Measurements from ENCODE around the gene PDE7B. TPM values are rescaled to one million over a fixed set of nuclear protein-coding genes. Genes with fewer than 3 reads are reported as not detected.
A peak's percentile ranks its signal among the peaks of the same experiment; 100 is the strongest.

The PDE7B gene
- total RNA-seq, 8 experiments from 2014 or later, result 0.08 to 60.7 (median 1.1) TPM

DNA sequence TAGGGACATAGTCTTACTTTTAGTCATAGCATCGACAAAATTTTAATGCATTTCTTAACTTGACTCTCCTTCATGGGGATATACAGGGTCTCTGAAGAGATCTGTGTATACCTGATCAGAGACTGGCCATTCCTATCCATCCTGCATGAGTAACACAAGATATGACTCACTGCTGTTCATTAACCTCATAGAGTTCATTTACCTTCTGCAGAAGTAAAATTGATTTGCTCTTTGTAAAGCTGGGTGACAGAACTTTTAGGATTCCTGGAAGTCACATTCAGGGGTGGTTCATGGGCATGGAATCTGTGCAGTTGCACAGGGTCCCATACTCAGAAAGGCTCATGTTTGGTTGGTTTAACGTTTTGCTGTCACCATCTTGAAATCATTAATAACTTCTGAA lies 53.2 kb downstream of the PDE7B start:
- WGBS, 10 experiments, result 20 to 95% (median 64%) methylated on average over 1 to 2 of the region's 2 CpGs; no CpG with 5 or more reads in 2 of the 10 experiments
- Histone ChIP-seq H3K4me1 (replicated peaks in 1 of 2) (peaks cover 0 to 3% of the 10 kb centered on the region in 2 donors), H3K27ac (no peak overlapping the region), H3K4me3 (no peak overlapping the region)
- peak in 3 of 8 experiments; percentile 28 to 69 (median 51) for ATAC-seq (replicated peaks in 6 of 8)
- in situ Hi-C loops (cut with MboI; ENCODE audit: low pct_unique_long_range_greater_than_20kb in 2 of 9, low sequenced_read_pairs in 9 of 9, unreplicated experiment in 9 of 9), result no loop called here

DNA sequence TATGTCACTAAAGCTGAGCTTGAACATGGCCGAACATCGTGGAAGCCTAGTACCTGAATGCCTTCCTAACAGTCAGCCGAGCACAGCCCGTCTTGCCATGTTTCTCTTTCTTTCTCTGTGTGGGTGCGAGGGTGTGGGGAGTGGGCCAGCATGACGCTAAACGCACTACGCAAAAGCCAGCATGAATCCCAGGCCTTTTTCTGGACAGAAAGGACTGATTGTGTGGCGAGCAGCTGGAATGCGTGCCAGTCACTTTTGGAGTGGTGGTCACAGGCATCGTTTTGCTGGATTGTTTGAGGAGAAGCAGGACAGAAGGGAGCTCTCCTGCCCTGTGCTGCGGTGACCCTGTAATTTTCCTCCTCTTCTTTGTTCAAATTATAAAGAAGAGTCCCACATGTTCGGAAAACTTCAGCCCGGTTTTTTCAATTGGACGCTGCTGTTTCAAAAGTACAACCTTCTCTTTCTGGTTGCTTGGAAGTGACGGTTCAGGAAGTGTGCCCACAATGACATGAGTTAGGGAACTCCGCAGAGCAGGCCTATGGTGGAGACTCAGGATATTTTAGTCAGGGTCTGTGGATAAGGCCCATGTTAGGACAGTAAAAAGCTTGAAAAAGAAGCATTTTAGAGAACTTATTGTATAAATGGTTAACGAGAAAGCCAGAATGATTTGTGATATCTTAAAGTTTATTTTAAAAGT lies 54.3 kb downstream of the PDE7B start:
- H3K4me1 ChIP-seq (replicated peaks in 1 of 2), result peaks cover 0 to 3% of the 10 kb centered on the region in 2 donors
- H3K27ac ChIP-seq, result no peak overlapping the region
- in situ Hi-C loops (cut with MboI; ENCODE audit: low pct_unique_long_range_greater_than_20kb in 2 of 9, low sequenced_read_pairs in 9 of 9, unreplicated experiment in 9 of 9), result no loop called here
- no peak overlapping the region for H3K4me3 ChIP-seq
- no peak for ATAC-seq (replicated peaks in 6 of 8)
- 82 to 100% (median 95%) methylated on average over 1 to 15 of the region's 18 CpGs for WGBS, 10 experiments

DNA sequence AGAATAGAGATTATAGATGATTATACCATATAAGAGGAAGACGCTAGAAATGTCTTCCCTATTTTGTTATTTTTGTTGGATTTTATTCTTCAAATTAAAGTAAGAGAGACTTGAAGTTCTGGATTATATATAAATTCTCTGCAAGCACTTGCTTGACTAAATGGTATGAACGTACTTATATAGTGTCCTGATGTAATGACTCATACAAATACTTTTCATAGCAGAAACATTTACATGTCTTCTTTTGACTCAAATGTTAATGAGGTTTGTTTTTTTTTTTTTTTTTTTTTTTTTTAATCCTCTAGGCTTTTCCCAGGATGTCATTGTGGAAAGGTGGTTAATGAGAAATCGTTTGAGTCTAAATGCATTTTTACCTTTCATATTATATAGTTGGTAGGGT lies 55.0 kb downstream of the PDE7B start:
- ATAC-seq (replicated peaks in 6 of 8), result peak in 3 of 8 experiments; percentile 34 to 67 (median 39)
- in situ Hi-C loops (cut with MboI; ENCODE audit: low pct_unique_long_range_greater_than_20kb in 2 of 9, low sequenced_read_pairs in 9 of 9, unreplicated experiment in 9 of 9), result no loop called here

DNA sequence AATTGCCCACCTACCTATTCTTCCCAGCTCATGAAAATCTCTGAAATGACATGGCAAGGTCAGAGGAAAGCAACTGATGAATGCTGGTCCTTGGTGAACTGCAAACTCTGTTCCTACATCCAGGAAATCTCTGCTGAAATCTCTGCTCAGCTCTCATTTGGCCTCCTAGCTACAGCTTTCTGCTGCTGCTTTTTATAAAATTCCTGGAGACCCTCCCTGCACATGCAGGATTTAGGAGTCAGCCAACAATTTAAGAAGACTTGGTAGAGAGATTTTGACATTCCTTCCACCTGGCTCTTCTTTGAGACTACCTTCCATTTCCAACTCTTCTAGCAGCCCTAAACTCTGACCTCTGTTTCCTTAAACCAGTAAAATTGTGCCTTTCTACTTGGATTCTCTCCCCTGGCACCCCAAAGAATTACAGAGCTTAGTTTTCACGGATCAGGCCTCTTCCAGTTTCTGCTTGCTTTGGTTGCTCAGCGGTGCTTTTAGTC lies 55.5 kb downstream of the PDE7B start:
- in situ Hi-C loops (cut with MboI; ENCODE audit: low pct_unique_long_range_greater_than_20kb in 2 of 9, low sequenced_read_pairs in 9 of 9, unreplicated experiment in 9 of 9), result no loop called here

More for the DNA sequence above, 55.0 kb downstream of the PDE7B start:
- peaks cover 0 to 3% of the 10 kb centered on the region in 2 donors for H3K4me1 ChIP-seq (replicated peaks in 1 of 2)
- WGBS, 10 experiments, result 36 to 94% (median 82%) methylated on average over 2 to 3 of the region's 3 CpGs
- H3K27ac ChIP-seq, result no peak overlapping the region
- H3K4me3 ChIP-seq, result no peak overlapping the region

DNA sequence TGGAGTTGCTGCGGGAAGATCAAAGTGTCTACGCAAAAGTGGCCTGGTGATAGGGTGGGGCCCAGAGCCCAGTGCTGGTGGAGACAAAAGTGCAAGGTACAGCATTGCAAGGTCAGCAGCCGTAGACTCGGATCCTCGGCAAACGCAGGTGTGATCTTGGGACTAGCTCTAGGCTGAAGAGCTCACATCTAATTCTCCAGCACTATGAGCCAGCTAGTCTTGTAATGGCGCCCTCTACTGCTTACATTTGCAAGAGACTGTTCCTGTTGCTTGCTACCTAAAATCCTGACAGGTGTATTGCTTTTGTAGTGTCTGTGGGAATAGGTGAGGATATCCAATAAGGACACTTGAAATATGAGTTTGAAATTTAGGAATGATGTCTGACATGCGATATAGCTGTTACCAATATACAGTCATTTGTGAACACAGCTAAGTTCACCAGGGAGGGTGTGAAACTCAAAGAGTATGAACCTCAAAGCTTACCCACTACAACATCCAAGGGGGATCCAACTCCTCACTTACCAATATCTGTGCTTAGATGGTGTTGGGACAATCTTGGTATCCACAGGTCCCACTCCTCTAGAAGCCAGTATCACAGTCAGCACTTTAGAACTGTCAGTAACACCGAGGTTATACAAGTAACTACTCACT lies 58.4 kb downstream of the PDE7B start:
- peak in 2 of 8 experiments; percentile 37 to 51 for ATAC-seq (replicated peaks in 6 of 8)
- H3K27ac ChIP-seq, result no peak overlapping the region
- WGBS, 10 experiments, result 60 to 100% (median 86%) methylated on average over 1 to 8 of the region's 9 CpGs; no CpG with 5 or more reads in 1 of the 10 experiments
- no peak overlapping the region for H3K4me3 ChIP-seq
- in situ Hi-C loops (cut with MboI; ENCODE audit: low pct_unique_long_range_greater_than_20kb in 2 of 9, low sequenced_read_pairs in 9 of 9, unreplicated experiment in 9 of 9), result no loop called here
- H3K4me1 ChIP-seq (replicated peaks in 1 of 2), result no peaks in the 10 kb centered on the region

More for the DNA sequence above, 55.5 kb downstream of the PDE7B start:
- 73 to 100% (median 80%) methylated on average over 1 to 2 of the region's 2 CpGs; no CpG with 5 or more reads in 1 of the 10 experiments for WGBS, 10 experiments
- Histone ChIP-seq H3K27ac (no peak overlapping the region), H3K4me3 (no peak overlapping the region), H3K4me1 (replicated peaks in 1 of 2) (peaks cover 0 to 3% of the 10 kb centered on the region in 2 donors)
- peak in 1 of 8 experiments; percentile 29 for ATAC-seq (replicated peaks in 6 of 8)

DNA sequence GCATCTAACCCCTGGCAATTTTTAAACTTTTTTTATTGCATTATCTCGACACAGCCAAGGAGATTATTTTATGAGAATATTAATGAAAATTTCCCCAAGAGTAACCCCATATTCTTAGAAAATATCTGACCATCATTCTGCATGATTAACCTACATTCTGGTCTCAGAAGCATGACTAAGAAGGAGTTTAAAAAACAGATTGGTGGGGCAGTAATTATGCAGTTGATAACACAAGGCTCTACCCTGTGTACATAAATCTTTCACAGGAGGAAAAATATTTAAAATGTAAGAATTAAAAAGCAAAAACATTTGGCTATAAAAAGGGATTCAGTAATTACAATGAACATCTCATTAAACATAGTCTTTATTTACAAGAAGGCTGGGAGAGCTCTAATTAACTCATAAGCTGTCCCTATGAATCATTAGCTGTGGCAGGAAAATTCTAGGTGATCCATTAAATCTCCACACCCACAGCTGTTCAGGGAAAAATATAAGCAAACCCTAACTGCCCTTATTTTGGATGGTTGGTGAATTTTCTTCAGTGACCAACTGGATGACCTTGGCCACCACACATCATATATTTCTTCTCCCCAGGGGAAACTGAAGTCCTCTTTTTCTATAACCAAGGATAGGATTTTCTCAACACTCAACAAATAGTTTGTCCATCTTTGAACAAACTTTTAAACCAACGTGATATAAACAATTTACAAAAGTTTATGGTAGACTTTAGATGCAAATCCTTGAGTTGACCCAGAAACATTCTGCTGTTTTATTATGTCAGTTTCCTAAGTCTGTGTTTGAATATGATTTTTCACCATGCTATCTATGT lies 59.5 kb downstream of the PDE7B start:
- in situ Hi-C loops (cut with MboI; ENCODE audit: low pct_unique_long_range_greater_than_20kb in 2 of 9, low sequenced_read_pairs in 9 of 9, unreplicated experiment in 9 of 9), result no loop called here
- no peak overlapping the region for H3K27ac ChIP-seq
- no peaks in the 10 kb centered on the region for H3K4me1 ChIP-seq (replicated peaks in 1 of 2)
- H3K4me3 ChIP-seq, result no peak overlapping the region
- 17 to 100% (median 59%) methylated on average over 1 to 2 of the region's 2 CpGs for whole genome bisulfite sequencing, 10 experiments
- ATAC-seq (replicated peaks in 6 of 8), result peak in 3 of 8 experiments; percentile 33 to 88 (median 69)

DNA sequence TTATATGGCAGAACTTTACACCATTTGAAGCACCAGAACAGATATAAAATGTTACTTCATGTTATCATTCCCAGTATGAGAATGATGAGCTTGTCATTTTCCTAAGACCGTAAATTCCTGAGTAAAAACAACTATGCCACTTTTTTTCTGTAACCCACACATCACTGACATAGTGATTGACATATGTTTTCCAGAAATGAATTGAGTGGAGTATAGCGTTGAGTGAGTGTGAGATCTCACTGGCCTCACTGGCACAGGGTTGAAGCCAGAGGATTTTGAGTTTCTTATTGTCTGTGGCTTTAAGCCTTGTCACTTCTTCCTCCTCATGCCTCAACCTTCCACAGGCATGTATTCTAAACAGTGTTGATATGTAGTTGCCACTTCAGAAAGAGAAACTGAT lies 62.3 kb downstream of the PDE7B start:
- Histone ChIP-seq H3K27ac (no peak overlapping the region), H3K4me1 (replicated peaks in 1 of 2) (no peaks in the 10 kb centered on the region), H3K4me3 (no peak overlapping the region)
- in situ Hi-C loops (cut with MboI; ENCODE audit: low pct_unique_long_range_greater_than_20kb in 2 of 9, low sequenced_read_pairs in 9 of 9, unreplicated experiment in 9 of 9), result no loop called here
- ATAC-seq (replicated peaks in 6 of 8), result no peak
- WGBS, 10 experiments, result 50 to 100% (median 97%) methylated on average over 1 to 2 of the region's 2 CpGs; no CpG with 5 or more reads in 1 of the 10 experiments

DNA sequence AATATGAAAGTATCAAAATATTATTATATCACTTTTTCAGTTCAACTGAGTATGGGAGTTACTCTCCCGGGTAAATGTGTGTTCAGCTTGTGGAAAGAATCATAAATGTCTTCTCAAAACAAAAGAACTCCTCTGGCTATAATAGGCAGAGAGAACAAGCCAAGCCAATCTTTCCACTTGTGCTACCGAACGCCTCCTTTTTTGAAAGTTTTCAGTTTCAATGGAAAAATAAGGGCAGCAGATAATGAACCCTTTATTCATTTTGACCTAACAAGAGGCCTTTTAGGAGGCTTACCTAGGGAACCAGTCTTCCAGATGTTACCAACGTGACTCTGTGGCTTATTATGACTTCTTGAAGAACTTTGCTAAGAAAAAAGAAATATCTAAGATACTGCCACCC lies 67.5 kb downstream of the PDE7B start:
- H3K27ac ChIP-seq, result no peak overlapping the region
- no peak for ATAC-seq (replicated peaks in 6 of 8)
- 64 to 100% (median 90%) methylated on average over 1 to 4 of the region's 4 CpGs; no CpG with 5 or more reads in 1 of the 10 experiments for WGBS, 10 experiments
- H3K4me3 ChIP-seq, result no peak overlapping the region
- peaks cover 0 to 5% of the 10 kb centered on the region in 2 donors for H3K4me1 ChIP-seq (replicated peaks in 1 of 2)
- in situ Hi-C loops (cut with MboI; ENCODE audit: low pct_unique_long_range_greater_than_20kb in 2 of 9, low sequenced_read_pairs in 9 of 9, unreplicated experiment in 9 of 9), result no loop called here

DNA sequence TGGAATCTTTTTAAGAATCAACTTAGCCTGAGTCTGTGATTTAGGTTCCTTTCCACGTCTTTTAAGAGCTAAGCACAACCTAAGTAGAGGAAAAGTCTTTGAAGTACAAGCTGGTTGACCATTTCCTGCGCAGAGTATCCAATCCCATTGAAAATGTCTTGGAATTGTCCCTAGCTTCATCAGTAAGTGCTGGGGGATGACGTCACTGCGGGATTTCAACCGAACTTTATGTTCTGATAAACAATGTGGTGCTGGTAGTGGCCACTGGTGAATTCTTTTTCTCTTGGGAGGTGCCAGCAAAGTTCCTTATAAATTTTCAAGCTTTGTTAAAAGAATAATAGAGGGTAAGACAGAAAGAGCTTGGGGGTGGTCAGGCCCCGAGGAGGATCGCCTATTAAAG lies 69.2 kb downstream of the PDE7B start:
- no peak overlapping the region for H3K4me3 ChIP-seq
- ATAC-seq (replicated peaks in 6 of 8), result no peak
- H3K27ac ChIP-seq, result no peak overlapping the region
- peaks cover 0 to 5% of the 10 kb centered on the region in 2 donors for H3K4me1 ChIP-seq (replicated peaks in 1 of 2)
- in situ Hi-C loops (cut with MboI; ENCODE audit: low pct_unique_long_range_greater_than_20kb in 2 of 9, low sequenced_read_pairs in 9 of 9, unreplicated experiment in 9 of 9), result no loop called here
- 77 to 100% (median 94%) methylated on average over 2 to 7 of the region's 7 CpGs for WGBS, 10 experiments

DNA sequence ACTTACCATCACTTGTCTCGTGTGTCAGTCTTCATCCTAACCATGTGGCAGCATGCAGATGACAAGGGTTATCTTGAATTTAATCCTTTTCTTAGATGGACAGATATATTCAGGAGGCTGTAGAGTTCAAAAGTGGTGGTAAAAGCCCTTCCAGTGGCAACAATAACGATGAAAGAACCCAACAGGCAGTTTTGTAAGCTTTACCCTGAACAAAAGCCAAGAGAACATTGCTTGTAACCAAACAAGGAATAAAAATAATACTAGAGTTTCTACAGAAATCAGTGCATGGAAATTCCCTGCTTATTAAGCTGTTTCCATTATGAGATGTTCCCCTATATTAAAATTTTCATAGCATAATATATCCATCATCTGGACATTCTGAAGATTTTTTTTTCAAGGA lies 69.7 kb downstream of the PDE7B start:
- Histone ChIP-seq H3K27ac (no peak overlapping the region), H3K4me3 (no peak overlapping the region), H3K4me1 (replicated peaks in 1 of 2) (peaks cover 0 to 5% of the 10 kb centered on the region in 2 donors)
- in situ Hi-C loops (cut with MboI; ENCODE audit: low pct_unique_long_range_greater_than_20kb in 2 of 9, low sequenced_read_pairs in 9 of 9, unreplicated experiment in 9 of 9), result no loop called here
- 64 to 100% (median 89%) methylated on average over 1 to 2 of the region's 2 CpGs for WGBS, 10 experiments
- ATAC-seq (replicated peaks in 6 of 8), result no peak

DNA sequence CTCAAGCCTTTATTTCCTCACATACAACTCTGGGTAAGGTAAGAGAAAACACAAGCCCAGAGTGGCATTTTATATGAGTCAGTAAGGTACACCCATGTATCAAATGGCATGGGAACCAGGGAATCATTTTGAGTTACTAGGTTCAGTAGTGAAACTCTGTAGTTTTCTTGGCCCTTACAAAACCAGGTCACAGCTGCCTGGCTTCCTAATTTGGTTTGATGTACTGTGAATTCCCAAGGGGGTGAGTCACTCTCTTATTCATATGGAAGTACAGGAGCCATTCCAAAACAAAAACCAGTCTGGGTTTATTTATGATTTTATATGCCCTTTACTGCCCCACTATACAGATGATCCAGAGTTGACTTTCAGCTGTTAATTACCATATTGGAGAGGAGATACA lies 70.7 kb downstream of the PDE7B start:
- H3K4me1 ChIP-seq (replicated peaks in 1 of 2), result peaks cover 0 to 5% of the 10 kb centered on the region in 2 donors
- H3K27ac ChIP-seq, result no peak overlapping the region
- no peak overlapping the region for H3K4me3 ChIP-seq
- ATAC-seq (replicated peaks in 6 of 8), result peak; percentile 22 to 96 (median 74)
- in situ Hi-C loops (cut with MboI; ENCODE audit: low pct_unique_long_range_greater_than_20kb in 2 of 9, low sequenced_read_pairs in 9 of 9, unreplicated experiment in 9 of 9), result no loop called here

DNA sequence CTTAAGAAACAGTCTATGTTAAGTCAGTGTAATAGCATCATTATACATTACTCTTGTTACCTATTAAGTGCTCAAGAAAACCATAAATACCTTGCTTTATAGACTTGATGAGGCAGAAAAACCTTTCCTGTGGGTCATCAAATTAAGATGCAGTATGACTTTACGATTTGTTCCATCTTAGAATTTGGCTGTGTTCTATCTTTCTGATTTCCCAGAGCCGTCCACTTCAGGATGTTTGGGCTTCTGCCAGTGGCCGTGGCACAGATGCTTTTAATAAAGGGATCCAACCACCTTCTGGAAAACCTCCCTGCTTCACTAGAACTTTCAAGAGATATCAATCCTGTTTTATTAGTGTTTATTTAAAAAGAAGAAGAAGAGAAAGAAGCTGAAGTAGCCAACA lies 71.2 kb downstream of the PDE7B start:
- ATAC-seq (replicated peaks in 6 of 8), result peak in 1 of 8 experiments; percentile 15
- no peak overlapping the region for H3K4me3 ChIP-seq
- 0 to 95% (median 41%) methylated on average over 1 to 3 of the region's 3 CpGs; no CpG with 5 or more reads in 3 of the 10 experiments for WGBS, 10 experiments

DNA sequence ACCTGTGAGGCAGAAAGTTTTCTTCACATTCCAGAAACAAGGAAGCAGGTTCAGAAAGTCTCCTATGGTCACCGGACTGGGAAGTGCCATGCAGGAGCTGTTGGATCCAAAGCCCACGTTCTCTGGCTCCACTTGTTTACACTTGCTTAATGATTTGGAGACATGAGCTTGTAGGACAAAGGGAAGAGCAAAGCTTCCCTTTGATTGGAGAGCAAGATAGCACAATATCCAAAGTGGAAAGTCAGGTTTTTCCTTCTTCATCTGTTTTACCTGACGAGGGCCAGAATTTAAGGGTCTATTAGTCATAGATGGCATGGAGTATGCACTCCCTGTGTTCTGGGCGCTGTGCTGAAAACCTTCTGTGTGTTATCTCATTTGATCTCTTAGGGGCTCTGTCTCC lies 81.2 kb downstream of the PDE7B start:
- in situ Hi-C loops (cut with MboI; ENCODE audit: low pct_unique_long_range_greater_than_20kb in 2 of 9, low sequenced_read_pairs in 9 of 9, unreplicated experiment in 9 of 9), result no loop called here
- WGBS, 10 experiments, result 68 to 100% (median 93%) methylated on average over 1 to 4 of the region's 4 CpGs; no CpG with 5 or more reads in 1 of the 10 experiments
- no peaks in the 10 kb centered on the region for H3K4me1 ChIP-seq (replicated peaks in 1 of 2)
- no peak overlapping the region for H3K4me3 ChIP-seq
- no peak overlapping the region for H3K27ac ChIP-seq
- no peak for ATAC-seq (replicated peaks in 6 of 8)

More for the DNA sequence above, 71.2 kb downstream of the PDE7B start:
- H3K4me1 ChIP-seq (replicated peaks in 1 of 2), result peaks cover 0 to 5% of the 10 kb centered on the region in 2 donors
- H3K27ac ChIP-seq, result no peak overlapping the region
- in situ Hi-C loops (cut with MboI; ENCODE audit: low pct_unique_long_range_greater_than_20kb in 2 of 9, low sequenced_read_pairs in 9 of 9, unreplicated experiment in 9 of 9), result no loop called here
